ENCODE results near the gene DESI1. TPM values are rescaled to one million over a fixed set of nuclear protein-coding genes. Genes with fewer than 3 reads are reported as not detected.

The DESI1 gene
- total and polyA plus RNA-seq, 4 donors = 28.4 to 64.1 (median 46.3) TPM

GRCh38 chr22:41557401-41558240 is 63.2 kb downstream of the DESI1 start:
- 24% methylated on average over 15 of the region's 19 CpGs for WGBS (ENCODE audit: insufficient coverage)
- H3K4me1 ChIP-seq (ENCODE audit: control insufficient read depth, insufficient read depth, low read length) = peaks cover 70% of the 10 kb centered on the region
- H3K27ac ChIP-seq (ENCODE audit: low read depth, low read length) = peak overlapping the region; percentile 84
- no peak overlapping the region for H3K4me3 ChIP-seq (ENCODE audit: low read depth, low read length)
- no peaks in the 10 kb centered on the region for H3K36me3 ChIP-seq (ENCODE audit: control insufficient read depth, insufficient read depth, low read length)
- peak in 3 of 6 donors; percentile 54 to 92 (median 87) for DNase-seq (ENCODE audit: low read depth in 4 of 6, low spot score in 6 of 6)
- H3K27me3 ChIP-seq (ENCODE audit: control insufficient read depth, insufficient read depth, low read length) = no peaks in the 10 kb centered on the region
- H3K9me3 ChIP-seq (ENCODE audit: control insufficient read depth, insufficient read depth, low read length) = no peaks in the 10 kb centered on the region

- DNase-seq (ENCODE audit: low read depth in 4 of 6, low spot score in 6 of 6) = no peak
- 86% methylated on average over 6 of the region's 10 CpGs for WGBS (ENCODE audit: insufficient coverage)
- Histone ChIP-seq H3K4me3 (ENCODE audit: low read depth, low read length) (no peak overlapping the region), H3K9me3 (ENCODE audit: control insufficient read depth, insufficient read depth, low read length) (no peaks in the 10 kb centered on the region), H3K4me1 (ENCODE audit: control insufficient read depth, insufficient read depth, low read length) (peaks cover 67% of the 10 kb centered on the region), H3K27me3 (ENCODE audit: control insufficient read depth, insufficient read depth, low read length) (no peaks in the 10 kb centered on the region), H3K36me3 (ENCODE audit: control insufficient read depth, insufficient read depth, low read length) (no peaks in the 10 kb centered on the region), H3K27ac (ENCODE audit: low read depth, low read length) (peak overlapping the region; percentile 84)
Observed at GRCh38 chr22:41556561-41556960, 64.3 kb downstream of the DESI1 start.

- 37% methylated on average over 5 of the region's 7 CpGs for WGBS (ENCODE audit: insufficient coverage)
- H3K27me3 ChIP-seq (ENCODE audit: control insufficient read depth, insufficient read depth, low read length) = no peaks in the 10 kb centered on the region
- H3K27ac ChIP-seq (ENCODE audit: low read depth, low read length) = peak overlapping the region; percentile 25
- no peaks in the 10 kb centered on the region for H3K36me3 ChIP-seq (ENCODE audit: control insufficient read depth, insufficient read depth, low read length)
- no peaks in the 10 kb centered on the region for H3K9me3 ChIP-seq (ENCODE audit: control insufficient read depth, insufficient read depth, low read length)
- H3K4me1 ChIP-seq (ENCODE audit: control insufficient read depth, insufficient read depth, low read length) = peaks cover 60% of the 10 kb centered on the region
- DNase-seq (ENCODE audit: low read depth in 4 of 6, low spot score in 6 of 6) = peak in 2 of 6 donors; percentile 61 to 63
- no peak overlapping the region for H3K4me3 ChIP-seq (ENCODE audit: low read depth, low read length)
Observed at GRCh38 chr22:41555325-41555982, 65.4 kb downstream of the DESI1 start.

- 47% methylated on average over 8 of the region's 11 CpGs for WGBS (ENCODE audit: insufficient coverage)
- H3K36me3 ChIP-seq (ENCODE audit: control insufficient read depth, insufficient read depth, low read length) = no peaks in the 10 kb centered on the region
- peak overlapping the region; percentile 50 for H3K27ac ChIP-seq (ENCODE audit: low read depth, low read length)
- no peak overlapping the region for H3K4me3 ChIP-seq (ENCODE audit: low read depth, low read length)
- H3K27me3 ChIP-seq (ENCODE audit: control insufficient read depth, insufficient read depth, low read length) = no peaks in the 10 kb centered on the region
- no peaks in the 10 kb centered on the region for H3K9me3 ChIP-seq (ENCODE audit: control insufficient read depth, insufficient read depth, low read length)
- peaks cover 33% of the 10 kb centered on the region for H3K4me1 ChIP-seq (ENCODE audit: control insufficient read depth, insufficient read depth, low read length)
- peak in 1 of 6 donors; percentile 65 for DNase-seq (ENCODE audit: low read depth in 4 of 6, low spot score in 6 of 6)
Observed at GRCh38 chr22:41551877-41552582, 68.8 kb downstream of the DESI1 start.

GRCh38 chr22:41550952-41551491 is 69.8 kb downstream of the DESI1 start:
- Histone ChIP-seq H3K9me3 (ENCODE audit: control insufficient read depth, insufficient read depth, low read length) (no peaks in the 10 kb centered on the region), H3K36me3 (ENCODE audit: control insufficient read depth, insufficient read depth, low read length) (no peaks in the 10 kb centered on the region), H3K27me3 (ENCODE audit: control insufficient read depth, insufficient read depth, low read length) (no peaks in the 10 kb centered on the region), H3K27ac (ENCODE audit: low read depth, low read length) (no peak overlapping the region), H3K4me3 (ENCODE audit: low read depth, low read length) (no peak overlapping the region), H3K4me1 (ENCODE audit: control insufficient read depth, insufficient read depth, low read length) (peaks cover 24% of the 10 kb centered on the region)
- 98% methylated on average over 9 of the region's 12 CpGs for WGBS (ENCODE audit: insufficient coverage)
- no peak for DNase-seq (ENCODE audit: low read depth in 4 of 6, low spot score in 6 of 6)

GRCh38 chr22:41548830-41549211 is 72.0 kb downstream of the DESI1 start:
- H3K9me3 ChIP-seq (ENCODE audit: control insufficient read depth, insufficient read depth, low read length) = no peaks in the 10 kb centered on the region
- no peaks in the 10 kb centered on the region for H3K36me3 ChIP-seq (ENCODE audit: control insufficient read depth, insufficient read depth, low read length)
- H3K27me3 ChIP-seq (ENCODE audit: control insufficient read depth, insufficient read depth, low read length) = no peaks in the 10 kb centered on the region
- H3K27ac ChIP-seq (ENCODE audit: low read depth, low read length) = no peak overlapping the region
- DNase-seq (ENCODE audit: low read depth in 4 of 6, low spot score in 6 of 6) = no peak
- peaks cover 23% of the 10 kb centered on the region for H3K4me1 ChIP-seq (ENCODE audit: control insufficient read depth, insufficient read depth, low read length)
- H3K4me3 ChIP-seq (ENCODE audit: low read depth, low read length) = no peak overlapping the region
- WGBS (ENCODE audit: insufficient coverage) = 96% methylated on average over 5 of the region's 5 CpGs

Small RNA genes within 50 kb of the gene (small RNA-seq; reads per million reads assigned to genes)
- not detected for gene RF00019 (ENCODE audit: low replicate concordance)

Other genes with a start within 250 kb of the DESI1 start
- gene TEF, start 239.1 kb downstream of the DESI1 start, total RNA-seq = 10 to 100 TPM; 11.9 to 18.0 TPM
- 10 to 100 TPM; 12.8 to 13.1 TPM for gene TEF, start 239.1 kb downstream of the DESI1 start, polyA plus RNA-seq (ENCODE audit: insufficient read length in 2 of 2)
- 10 to 100 TPM; 17.1 to 34.0 TPM for gene TOB2, start 174.2 kb downstream of the DESI1 start, total RNA-seq
- 10 to 100 TPM; 43.7 to 45.5 TPM for gene TOB2, start 174.2 kb downstream of the DESI1 start, polyA plus RNA-seq (ENCODE audit: insufficient read length in 2 of 2)
- gene PHF5A, start 152.4 kb downstream of the DESI1 start, total RNA-seq = 10 to 100 TPM; 30.0 to 48.8 TPM
- gene PHF5A, start 152.4 kb downstream of the DESI1 start, polyA plus RNA-seq (ENCODE audit: insufficient read length in 2 of 2) = 10 to 100 TPM; 43.0 to 46.3 TPM
- 100 to 1,000 TPM; 101 to 113 TPM for gene ACO2, start 151.9 kb downstream of the DESI1 start, total RNA-seq
- 100 to 1,000 TPM; 181 to 183 TPM for gene ACO2, start 151.9 kb downstream of the DESI1 start, polyA plus RNA-seq (ENCODE audit: insufficient read length in 2 of 2)
- gene POLR3H, start 76.6 kb downstream of the DESI1 start, total RNA-seq = 10 to 100 TPM; 17.9 to 33.2 TPM
- gene POLR3H, start 76.6 kb downstream of the DESI1 start, polyA plus RNA-seq (ENCODE audit: insufficient read length in 2 of 2) = 10 to 100 TPM; 82.6 to 91.5 TPM
- gene CSDC2, start 60.0 kb downstream of the DESI1 start, total RNA-seq = 1 to 10 TPM; 8.0 to 9.0 TPM
- 10 to 100 TPM; 45.6 to 49.7 TPM for gene CSDC2, start 60.0 kb downstream of the DESI1 start, polyA plus RNA-seq (ENCODE audit: insufficient read length in 2 of 2)
- 10 to 100 TPM; 18.5 to 18.9 TPM for gene PMM1, start 31.2 kb downstream of the DESI1 start, total RNA-seq
- 10 to 100 TPM; 65.6 to 67.3 TPM for gene PMM1, start 31.2 kb downstream of the DESI1 start, polyA plus RNA-seq (ENCODE audit: insufficient read length in 2 of 2)
- 100 to 1,000 TPM; 213 to 239 TPM for gene XRCC6, start 252 bp upstream of the DESI1 start, total RNA-seq
- gene XRCC6, start 252 bp upstream of the DESI1 start, polyA plus RNA-seq (ENCODE audit: insufficient read length in 2 of 2) = 100 to 1,000 TPM; 219 to 221 TPM
- 100 to 1,000 TPM in 1 of 2 donors, 10 to 100 TPM in 1; 89.4 to 123 TPM for gene SNU13, start 67.8 kb upstream of the DESI1 start, total RNA-seq
- 100 to 1,000 TPM; 233 to 245 TPM for gene SNU13, start 67.8 kb upstream of the DESI1 start, polyA plus RNA-seq (ENCODE audit: insufficient read length in 2 of 2)
- gene MEI1, start 78.5 kb upstream of the DESI1 start, total RNA-seq = 1 to 10 TPM; 1.5 to 1.6 TPM
- 1 to 10 TPM; 2.5 to 3.6 TPM for gene MEI1, start 78.5 kb upstream of the DESI1 start, polyA plus RNA-seq (ENCODE audit: insufficient read length in 2 of 2)
- gene CCDC134, start 179.6 kb upstream of the DESI1 start, total RNA-seq = 10 to 100 TPM; 10.0 to 12.6 TPM
- 1 to 10 TPM; 5.8 to 6.5 TPM for gene CCDC134, start 179.6 kb upstream of the DESI1 start, polyA plus RNA-seq (ENCODE audit: insufficient read length in 2 of 2)
- gene SREBF2, start 212.1 kb upstream of the DESI1 start, total RNA-seq = 10 to 100 TPM; 60.2 to 68.1 TPM
- 100 to 1,000 TPM; 170 to 176 TPM for gene SREBF2, start 212.1 kb upstream of the DESI1 start, polyA plus RNA-seq (ENCODE audit: insufficient read length in 2 of 2)